Measurements from ENCODE around the gene GSAP.

Gene GSAP

GRCh38 chr7:77422500-77422899 is 6.4 kb upstream of the GSAP start:
- Histone ChIP-seq H3K36me3 (ENCODE audit: control insufficient read depth in 2 of 2, insufficient read depth in 2 of 2, low read length in 2 of 2) (no peaks in the 10 kb centered on the region), H3K27me3 (ENCODE audit: control insufficient read depth in 1 of 2, insufficient read depth in 2 of 2, low read length in 2 of 2) (no peaks in the 10 kb centered on the region), H3K4me1 (ENCODE audit: control insufficient read depth, insufficient read depth, low read length) (no peaks in the 10 kb centered on the region), H3K9ac (ENCODE audit: low read length in 2 of 2) (no peak overlapping the region), H3K4me3 (ENCODE audit: low read length in 2 of 2) (no peak overlapping the region), H3K27ac (ENCODE audit: low read length) (no peak overlapping the region), H3K9me3 (ENCODE audit: control insufficient read depth in 2 of 2, low read length in 2 of 2) (no peaks in the 10 kb centered on the region)

DNA sequence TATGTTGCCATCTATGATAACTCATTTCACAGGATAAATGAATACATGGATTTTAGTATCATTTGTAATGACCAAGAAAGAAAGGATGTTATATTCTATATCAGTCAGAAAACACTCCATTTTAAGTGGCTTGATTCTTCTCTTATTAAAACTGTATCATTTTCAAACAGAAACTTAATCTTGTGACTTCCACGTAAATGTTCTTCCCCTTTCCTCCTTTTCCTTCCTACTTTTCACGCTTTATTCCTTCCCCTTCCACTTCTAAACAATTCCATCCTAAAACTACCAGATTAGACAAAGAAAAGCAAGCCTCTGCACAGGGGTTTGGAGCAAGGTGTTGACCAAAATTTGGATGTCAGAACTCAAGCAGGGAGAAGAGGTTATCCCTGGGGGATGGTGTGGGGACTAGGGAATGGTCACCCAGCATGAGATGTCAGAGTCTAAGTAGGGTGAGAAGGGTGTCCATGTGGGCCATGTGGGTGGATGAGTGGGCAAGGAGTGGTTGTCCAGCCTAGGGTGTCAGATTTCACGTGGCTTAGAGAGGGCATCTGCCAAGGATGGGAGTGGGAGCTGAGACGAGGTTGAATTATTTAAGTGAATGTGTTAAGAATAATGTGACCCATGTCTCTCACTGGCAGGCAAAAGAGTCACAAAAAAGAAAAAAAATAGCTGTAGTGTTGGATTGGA is 5.0 kb upstream of the GSAP start:
- H3K4me1 ChIP-seq (ENCODE audit: control insufficient read depth, insufficient read depth, low read length): peaks cover 7% of the 10 kb centered on the region
- no peaks in the 10 kb centered on the region for H3K9me3 ChIP-seq (ENCODE audit: control insufficient read depth in 2 of 2, low read length in 2 of 2)
- no peaks in the 10 kb centered on the region for H3K36me3 ChIP-seq (ENCODE audit: control insufficient read depth in 2 of 2, insufficient read depth in 2 of 2, low read length in 2 of 2)
- no peak overlapping the region for H3K27ac ChIP-seq (ENCODE audit: low read length)
- H3K27me3 ChIP-seq (ENCODE audit: control insufficient read depth in 1 of 2, insufficient read depth in 2 of 2, low read length in 2 of 2): no peaks in the 10 kb centered on the region
- H3K9ac ChIP-seq (ENCODE audit: low read length in 2 of 2): no peak overlapping the region
- no peak overlapping the region for H3K4me3 ChIP-seq (ENCODE audit: low read length in 2 of 2)

GRCh38 chr7:77420438-77420837 is 4.3 kb upstream of the GSAP start:
- Histone ChIP-seq H3K4me3 (ENCODE audit: low read length in 2 of 2) (no peak overlapping the region), H3K27me3 (ENCODE audit: control insufficient read depth in 1 of 2, insufficient read depth in 2 of 2, low read length in 2 of 2) (no peaks in the 10 kb centered on the region), H3K4me1 (ENCODE audit: control insufficient read depth, insufficient read depth, low read length) (peaks cover 11% of the 10 kb centered on the region), H3K36me3 (ENCODE audit: control insufficient read depth in 2 of 2, insufficient read depth in 2 of 2, low read length in 2 of 2) (no peaks in the 10 kb centered on the region), H3K9me3 (ENCODE audit: control insufficient read depth in 2 of 2, low read length in 2 of 2) (no peaks in the 10 kb centered on the region), H3K27ac (ENCODE audit: low read length) (no peak overlapping the region), H3K9ac (ENCODE audit: low read length in 2 of 2) (no peak overlapping the region)

DNA sequence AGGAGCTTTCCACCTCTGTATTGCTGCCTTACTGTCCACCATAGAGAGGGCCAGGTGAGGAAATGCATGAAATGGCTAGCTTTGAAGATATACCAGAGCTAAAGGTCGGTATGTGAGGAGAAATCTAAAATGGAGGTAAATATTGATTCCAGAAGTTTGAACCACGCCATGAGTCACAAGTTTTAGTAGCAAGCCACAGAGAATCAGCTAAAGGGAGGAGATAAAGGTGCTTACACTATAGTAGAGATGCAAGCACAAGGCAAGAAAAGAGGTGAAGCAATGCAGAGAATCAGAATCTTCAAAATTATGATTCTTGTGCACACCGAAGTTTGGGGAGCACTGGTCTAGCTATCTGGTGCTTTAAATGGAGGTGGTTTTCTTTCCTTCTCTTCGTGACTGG is 3.0 kb upstream of the GSAP start:
- Histone ChIP-seq H3K4me1 (ENCODE audit: control insufficient read depth, insufficient read depth, low read length) (peaks cover 13% of the 10 kb centered on the region), H3K9ac (ENCODE audit: low read length in 2 of 2) (no peak overlapping the region), H3K36me3 (ENCODE audit: control insufficient read depth in 2 of 2, insufficient read depth in 2 of 2, low read length in 2 of 2) (no peaks in the 10 kb centered on the region), H3K4me3 (ENCODE audit: low read length in 2 of 2) (no peak overlapping the region), H3K27me3 (ENCODE audit: control insufficient read depth in 1 of 2, insufficient read depth in 2 of 2, low read length in 2 of 2) (no peaks in the 10 kb centered on the region), H3K27ac (ENCODE audit: low read length) (no peak overlapping the region), H3K9me3 (ENCODE audit: control insufficient read depth in 2 of 2, low read length in 2 of 2) (no peaks in the 10 kb centered on the region)

DNA sequence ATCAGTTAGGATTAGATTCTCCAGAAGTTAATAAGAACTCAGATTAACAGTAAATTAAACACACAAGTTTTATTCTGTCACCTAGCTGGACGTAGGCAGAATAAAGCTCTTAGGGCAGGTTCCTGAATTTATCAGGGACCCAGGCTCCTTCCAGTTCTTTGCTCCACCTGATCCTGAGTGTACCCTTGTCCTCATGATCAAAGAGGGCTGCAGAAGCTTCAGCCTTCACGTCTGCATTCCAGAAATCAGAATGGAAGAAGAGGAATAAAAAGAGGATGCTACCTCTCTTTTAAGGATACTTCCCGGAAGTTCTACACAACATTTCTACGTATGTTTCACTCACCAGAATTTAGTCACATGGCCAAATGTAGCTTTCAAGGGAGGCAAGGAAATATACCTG is 1.7 kb upstream of the GSAP start:
- H3K27ac ChIP-seq (ENCODE audit: low read length): no peak overlapping the region
- no peaks in the 10 kb centered on the region for H3K27me3 ChIP-seq (ENCODE audit: control insufficient read depth in 1 of 2, insufficient read depth in 2 of 2, low read length in 2 of 2)
- no peak overlapping the region for H3K9ac ChIP-seq (ENCODE audit: low read length in 2 of 2)
- H3K9me3 ChIP-seq (ENCODE audit: control insufficient read depth in 2 of 2, low read length in 2 of 2): no peaks in the 10 kb centered on the region
- no peak overlapping the region for H3K4me3 ChIP-seq (ENCODE audit: low read length in 2 of 2)
- no peaks in the 10 kb centered on the region for H3K36me3 ChIP-seq (ENCODE audit: control insufficient read depth in 2 of 2, insufficient read depth in 2 of 2, low read length in 2 of 2)
- H3K4me1 ChIP-seq (ENCODE audit: control insufficient read depth, insufficient read depth, low read length): peaks cover 13% of the 10 kb centered on the region

DNA sequence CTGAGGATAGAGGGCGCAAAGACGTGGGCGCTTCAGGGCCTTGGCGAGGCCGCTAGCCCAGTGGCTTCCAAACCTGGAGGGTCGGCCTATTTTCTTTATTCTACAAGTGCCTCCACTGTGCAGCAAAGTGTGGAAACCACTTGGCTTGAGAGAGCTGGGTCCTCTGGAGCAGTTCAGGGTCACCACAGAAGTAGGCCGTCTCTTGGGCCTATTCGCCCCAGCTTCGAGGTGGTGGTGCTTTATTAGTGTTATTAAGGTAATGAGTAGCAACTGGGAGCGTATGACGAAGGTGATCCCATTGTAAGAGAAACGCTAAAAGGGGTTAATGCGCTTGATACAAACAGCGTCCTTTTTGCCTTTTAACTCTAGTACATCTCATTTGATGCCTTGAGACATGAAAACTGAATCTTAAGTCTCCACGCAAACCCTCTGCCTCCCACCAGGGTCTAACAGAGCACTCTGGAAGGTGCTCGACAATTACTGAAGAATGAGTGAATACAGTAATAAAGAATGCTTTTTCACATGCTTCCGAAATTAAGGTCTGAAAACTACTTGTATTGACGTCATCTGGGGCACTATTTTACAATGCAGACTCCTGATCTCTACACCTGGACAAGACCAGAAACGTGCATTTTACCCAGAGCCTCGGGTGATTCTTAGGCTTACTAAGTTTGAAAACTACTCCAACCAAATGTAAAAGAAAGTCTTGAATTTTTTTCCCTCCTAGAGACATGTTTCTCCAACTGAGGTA is 647 bp upstream of the GSAP start:
- H3K9ac ChIP-seq (ENCODE audit: low read length in 2 of 2): peak overlapping the region; percentile 87 to 88
- peaks cover 13% of the 10 kb centered on the region for H3K4me1 ChIP-seq (ENCODE audit: control insufficient read depth, insufficient read depth, low read length)
- H3K36me3 ChIP-seq (ENCODE audit: control insufficient read depth in 2 of 2, insufficient read depth in 2 of 2, low read length in 2 of 2): no peaks in the 10 kb centered on the region
- peak overlapping the region; percentile 88 to 96 for H3K4me3 ChIP-seq (ENCODE audit: low read length in 2 of 2)
- peak overlapping the region; percentile 76 for H3K27ac ChIP-seq (ENCODE audit: low read length)
- H3K9me3 ChIP-seq (ENCODE audit: control insufficient read depth in 2 of 2, low read length in 2 of 2): no peaks in the 10 kb centered on the region
- H3K27me3 ChIP-seq (ENCODE audit: control insufficient read depth in 1 of 2, insufficient read depth in 2 of 2, low read length in 2 of 2): no peaks in the 10 kb centered on the region

- Histone ChIP-seq H3K27ac (ENCODE audit: low read length) (peak overlapping the region; percentile 76), H3K4me1 (ENCODE audit: control insufficient read depth, insufficient read depth, low read length) (peaks cover 13% of the 10 kb centered on the region), H3K9ac (ENCODE audit: low read length in 2 of 2) (peak overlapping the region; percentile 84 to 87)
These were observed 700 bp downstream of the GSAP start for GRCh38 chr7:77415476-77415822.

DNA sequence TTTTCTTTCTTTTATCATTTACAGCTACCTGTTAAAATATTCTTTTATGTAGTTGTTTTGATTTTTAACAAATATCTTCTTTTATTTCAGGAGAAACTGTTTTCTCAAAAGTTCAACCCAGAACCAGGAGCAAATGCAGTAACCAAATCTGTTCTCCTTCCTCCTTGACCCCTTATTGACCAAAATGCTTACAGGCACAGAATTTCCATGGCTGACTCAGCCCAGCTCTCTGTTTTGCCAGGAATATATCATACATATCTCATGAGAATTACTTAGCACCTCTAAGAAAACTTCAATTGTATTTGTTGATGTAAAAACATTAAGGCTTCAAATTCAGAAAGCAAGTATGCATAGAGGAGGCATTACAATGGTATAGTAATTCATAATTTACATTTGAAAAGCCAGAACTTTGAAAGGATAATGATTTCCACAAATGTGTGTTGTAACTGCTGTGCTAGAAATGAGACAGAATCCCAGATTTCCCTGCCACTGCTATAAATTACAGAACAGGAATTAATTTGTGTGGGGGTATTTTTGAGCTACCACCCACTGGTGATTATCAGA is 2.2 kb downstream of the GSAP start:
- Histone ChIP-seq H3K4me3 (ENCODE audit: low read length in 2 of 2) (peak overlapping the region in 1 of 2 donors; percentile 24), H3K4me1 (ENCODE audit: control insufficient read depth, insufficient read depth, low read length) (peaks cover 13% of the 10 kb centered on the region), H3K36me3 (ENCODE audit: control insufficient read depth in 2 of 2, insufficient read depth in 2 of 2, low read length in 2 of 2) (no peaks in the 10 kb centered on the region), H3K27ac (ENCODE audit: low read length) (no peak overlapping the region), H3K9me3 (ENCODE audit: control insufficient read depth in 2 of 2, low read length in 2 of 2) (no peaks in the 10 kb centered on the region), H3K27me3 (ENCODE audit: control insufficient read depth in 1 of 2, insufficient read depth in 2 of 2, low read length in 2 of 2) (no peaks in the 10 kb centered on the region), H3K9ac (ENCODE audit: low read length in 2 of 2) (peak overlapping the region in 1 of 2 donors; percentile 2)

More at GRCh38 chr7:77415476-77415822, 700 bp downstream of the GSAP start:
- Histone ChIP-seq H3K27me3 (ENCODE audit: control insufficient read depth in 1 of 2, insufficient read depth in 2 of 2, low read length in 2 of 2) (no peaks in the 10 kb centered on the region), H3K4me3 (ENCODE audit: low read length in 2 of 2) (peak overlapping the region; percentile 88 to 96), H3K9me3 (ENCODE audit: control insufficient read depth in 2 of 2, low read length in 2 of 2) (no peaks in the 10 kb centered on the region), H3K36me3 (ENCODE audit: control insufficient read depth in 2 of 2, insufficient read depth in 2 of 2, low read length in 2 of 2) (no peaks in the 10 kb centered on the region)

DNA sequence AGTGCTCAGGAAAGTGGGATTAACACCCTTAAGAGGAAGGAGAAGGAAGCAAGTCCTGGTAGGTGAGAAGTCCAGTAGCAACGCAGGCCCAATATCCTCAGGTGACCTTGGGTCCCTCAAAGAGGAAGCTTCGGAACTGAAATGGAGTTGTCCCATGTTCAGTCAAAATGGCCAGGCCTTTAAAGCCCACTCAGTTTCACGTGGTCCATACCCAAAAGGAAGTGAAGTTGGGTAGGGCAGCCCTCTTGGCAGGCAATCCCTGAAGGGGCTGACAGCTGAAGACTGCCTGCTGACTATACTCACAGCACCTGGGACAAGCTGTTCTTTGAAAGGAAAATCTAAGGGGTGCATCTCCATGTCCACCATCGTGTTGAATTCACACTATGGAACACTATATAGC is 3.0 kb downstream of the GSAP start:
- H3K9me3 ChIP-seq (ENCODE audit: control insufficient read depth in 2 of 2, low read length in 2 of 2): no peaks in the 10 kb centered on the region
- H3K9ac ChIP-seq (ENCODE audit: low read length in 2 of 2): no peak overlapping the region
- no peak overlapping the region for H3K4me3 ChIP-seq (ENCODE audit: low read length in 2 of 2)
- no peaks in the 10 kb centered on the region for H3K36me3 ChIP-seq (ENCODE audit: control insufficient read depth in 2 of 2, insufficient read depth in 2 of 2, low read length in 2 of 2)
- H3K27ac ChIP-seq (ENCODE audit: low read length): no peak overlapping the region
- H3K27me3 ChIP-seq (ENCODE audit: control insufficient read depth in 1 of 2, insufficient read depth in 2 of 2, low read length in 2 of 2): no peaks in the 10 kb centered on the region
- peaks cover 13% of the 10 kb centered on the region for H3K4me1 ChIP-seq (ENCODE audit: control insufficient read depth, insufficient read depth, low read length)

- H3K36me3 ChIP-seq (ENCODE audit: control insufficient read depth in 2 of 2, insufficient read depth in 2 of 2, low read length in 2 of 2): no peaks in the 10 kb centered on the region
- no peak overlapping the region for H3K4me3 ChIP-seq (ENCODE audit: low read length in 2 of 2)
- no peak overlapping the region for H3K9ac ChIP-seq (ENCODE audit: low read length in 2 of 2)
- H3K9me3 ChIP-seq (ENCODE audit: control insufficient read depth in 2 of 2, low read length in 2 of 2): no peaks in the 10 kb centered on the region
- no peak overlapping the region for H3K27ac ChIP-seq (ENCODE audit: low read length)
- H3K4me1 ChIP-seq (ENCODE audit: control insufficient read depth, insufficient read depth, low read length): no peaks in the 10 kb centered on the region
- H3K27me3 ChIP-seq (ENCODE audit: control insufficient read depth in 1 of 2, insufficient read depth in 2 of 2, low read length in 2 of 2): no peaks in the 10 kb centered on the region
These were observed 6.2 kb downstream of the GSAP start for GRCh38 chr7:77409739-77410547.
